K562 (cell line): ENCODE results near the gene INSIG1. TPM values are rescaled to one million over a fixed set of nuclear protein-coding genes. Genes with fewer than 3 reads are reported as not detected.

Source experiments
- ATAC-seq: fragments of 200-7000 bp; cut with Tn5 transposase; 3 replicates; pipeline ENCODE4 v1.9.1; 2020; ENCODE audit warnings: moderate library complexity
- BruUV-seq: library from RNA; stranded (reverse); fragments of 400-500 nt; replicated peaks from 2 replicates; lab custom pipeline; 2021; lab: Mats Ljungman, UMichigan
- CTCF ChIA-PET: fragments of 300-600 bp; formaldehyde crosslinking; extraction: SDS; loops from one replicate; lab custom pipeline; 2021; ENCODE audit warnings: low intra/inter-chr PET ratio; lab: Yijun Ruan, JAX
- POLR2A ChIA-PET: fragments of 300-600, 350-650 bp; sonication (Branson Sonifier 250); formaldehyde crosslinking; extraction: SDS; loops from one replicate; lab custom pipeline; 2021; ENCODE audit warnings: antibody characterized with exemption, inconsistent platforms; lab: Yijun Ruan, JAX
- DNase-seq, 4 experiments: peaks; one replicate each; pipeline versions ENCODE4 v3.0.0 to v3.0.0-alpha.2; 2011 to 2018; ENCODE audit warnings: low spot score in 3 of 4, mixed read lengths in 3 of 4; ENCODE audit errors: extremely low read depth in 1 of 4
- FAIRE-seq: peaks from 2 replicates; lab custom pipeline; 2011; peaks lifted over from hg19 to GRCh38; lab: Jason Lieb, UNC
- H2AFZ ChIP-seq: 2 replicates; pipeline ENCODE4 v1.6.0; 2011; ENCODE audit warnings: low read depth, low read length, control low read depth, inconsistent platforms
- H3K27ac ChIP-seq: fragments of 200-600 bp; 3 replicates; pipeline ENCODE4 v1.8.0; 2011; ENCODE audit warnings: low read depth, mild to moderate bottlenecking, control low read depth, inconsistent platforms, low read length, moderate library complexity, mixed read lengths; ENCODE audit errors: extremely low read depth
- H3K27me3 ChIP-seq, 2 experiments: fragments of 300-600 bp in 1 of 2; 2 replicates in 1 of 2; 3 replicates in 1 of 2; pipeline versions ENCODE4 v1.6.0 to v1.8.0; 2011; ENCODE audit warnings: inconsistent platforms in 2 of 2, low read length in 2 of 2, mild to moderate bottlenecking in 1 of 2, mixed read lengths in 1 of 2, moderate library complexity in 1 of 2; ENCODE audit not compliant: control insufficient read depth in 2 of 2, insufficient read depth in 2 of 2
- H3K36me3 ChIP-seq: fragments of 300-600 bp; 3 replicates; pipeline ENCODE4 v1.8.0; 2011; ENCODE audit warnings: mild to moderate bottlenecking, low read length, inconsistent platforms; ENCODE audit not compliant: control insufficient read depth, insufficient read depth
- H3K4me1 ChIP-seq, 2 experiments: fragments of 200-600 bp in 1 of 2; replicated peaks in 1 of 2; 2 replicates in 1 of 2; 3 replicates in 1 of 2; pipeline versions ENCODE4 v1.5.1 to v1.8.0; 2011; ENCODE audit warnings: inconsistent platforms in 2 of 2, low read length in 2 of 2, mild to moderate bottlenecking in 1 of 2, mixed read lengths in 1 of 2, moderate library complexity in 1 of 2; ENCODE audit not compliant: control insufficient read depth in 2 of 2, insufficient read depth in 2 of 2
- H3K4me2 ChIP-seq: 2 replicates; pipeline ENCODE4 v1.6.1; 2011; ENCODE audit warnings: low read length, control low read depth, inconsistent platforms, mixed read lengths; ENCODE audit not compliant: insufficient read depth
- H3K4me3 ChIP-seq: fragments of 200-600 bp; sonication (generic), shearing (Covaris generic); 2 replicates; pipeline ENCODE4 v1.5.1; 2016; ENCODE audit warnings: control low read depth, inconsistent platforms
- H3K79me2 ChIP-seq: fragments of 200-600 bp; 3 replicates; pipeline ENCODE4 v1.8.0; 2011; ENCODE audit warnings: low read length, inconsistent platforms; ENCODE audit not compliant: control insufficient read depth, insufficient read depth
- H3K9ac ChIP-seq, 2 experiments: 2 replicates each; pipeline versions ENCODE4 v1.6.0 to v1.6.1; 2011; ENCODE audit warnings: low read depth in 2 of 2, low read length in 2 of 2, control low read depth in 1 of 2, inconsistent platforms in 1 of 2, mild to moderate bottlenecking in 1 of 2, mixed read lengths in 1 of 2; ENCODE audit not compliant: insufficient read depth in 1 of 2
- H3K9me1 ChIP-seq: one replicate; pipeline ENCODE4 v1.6.0; 2011; ENCODE audit warnings: inconsistent platforms, mild to moderate bottlenecking, low read length, moderate library complexity; ENCODE audit not compliant: control insufficient read depth, insufficient read depth
- H3K9me3 ChIP-seq: replicated peaks from 2 replicates; pipeline ENCODE4 v1.5.1; 2011; ENCODE audit warnings: low read depth, low read length, inconsistent platforms; ENCODE audit not compliant: control insufficient read depth, insufficient read depth
- H4K20me1 ChIP-seq: replicated peaks from 2 replicates; pipeline ENCODE4 v1.6.1; 2011; ENCODE audit warnings: low read length, inconsistent platforms, mixed read lengths; ENCODE audit not compliant: control insufficient read depth, insufficient read depth
- CGGBP1 ChIP-seq: fragments of 250-450 bp; sonication (Bioruptor Pico); IDR thresholded peaks from 2 replicates; pipeline ENCODE4 v1.9.0; 2021; ENCODE audit warnings: mild to moderate bottlenecking
- ETS1 ChIP-seq: conservative IDR thresholded peaks from 2 replicates; pipeline ENCODE4 v1.6.1; 2011; ENCODE audit warnings: low read depth, mild to moderate bottlenecking, low read length; ENCODE audit not compliant: control insufficient read depth
- FOSL1 ChIP-seq: fragments of 200-800 bp; sonication (Bioruptor generic); conservative IDR thresholded peaks from 2 replicates; pipeline ENCODE4 v1.6.1; 2016; ENCODE audit warnings: missing genetic modification characterization, missing compliant biosample characterization
- FOXK2 ChIP-seq, 2 experiments: fragments of 450-650 bp; IDR thresholded peaks in 1 of 2; conservative IDR thresholded peaks in 1 of 2; 2 replicates each; pipeline ENCODE4 v1.6.1; 2016; ENCODE audit warnings: low read depth in 2 of 2, mild to moderate bottlenecking in 1 of 2
- HBP1 ChIP-seq: fragments of 450-650 bp; formaldehyde crosslinking; IDR thresholded peaks from 2 replicates; pipeline ENCODE4 v1.4.0; 2022; ENCODE audit warnings: missing genetic modification characterization
- HDAC1 ChIP-seq, 2 experiments: fragments of 450-650 bp; IDR thresholded peaks; 2 replicates each; pipeline ENCODE4 v1.6.1; 2016 to 2017; ENCODE audit warnings: inconsistent platforms in 1 of 2, mild to moderate bottlenecking in 1 of 2, moderate library complexity in 1 of 2
- MECOM ChIP-seq: fragments of 250-450 bp; sonication (Bioruptor Pico); IDR thresholded peaks from 2 replicates; pipeline ENCODE4 v1.8.0; 2022; ENCODE audit warnings: inconsistent platforms
- POLR2AphosphoS2 ChIP-seq: IDR thresholded peaks from 2 replicates; pipeline ENCODE4 v1.6.1; 2012; ENCODE audit warnings: low read length, improper control_type of control experiment
- POLR2AphosphoS5 ChIP-seq: IDR thresholded peaks from 2 replicates; pipeline ENCODE4 v1.6.1; 2011; ENCODE audit warnings: mild to moderate bottlenecking, low read depth, low read length, moderate library complexity; ENCODE audit not compliant: control insufficient read depth, insufficient read depth
- RNF219 ChIP-seq: fragments of 250-450 bp; sonication (Bioruptor Pico); IDR thresholded peaks from 2 replicates; pipeline ENCODE4 v1.5.0; 2022; ENCODE audit warnings: mild to moderate bottlenecking
- SAP30 ChIP-seq: fragments of 200-600 bp; sonication (generic); IDR thresholded peaks from 2 replicates; pipeline ENCODE4 v1.6.1; 2012; ENCODE audit warnings: borderline replicate concordance, low read depth, mild to moderate bottlenecking, moderate library complexity, low read length, control low read depth, inconsistent platforms; ENCODE audit not compliant: insufficient read depth, poor library complexity, severe bottlenecking
- SIN3A ChIP-seq, 2 experiments: fragments of 150-350 bp in 1 of 2; IDR thresholded peaks; 2 replicates each; pipeline ENCODE4 v1.6.1; 2011 to 2016; ENCODE audit warnings: borderline replicate concordance in 2 of 2, low read depth in 2 of 2, low read length in 2 of 2, mild to moderate bottlenecking in 2 of 2, moderate library complexity in 2 of 2; ENCODE audit not compliant: control insufficient read depth in 1 of 2
- SUPT5H ChIP-seq: fragments of 450-650 bp; IDR thresholded peaks from 2 replicates; pipeline ENCODE4 v1.6.1; 2016
- ZBED1 ChIP-seq: IDR thresholded peaks from 2 replicates; pipeline ENCODE4 v1.6.1; 2014
- ZNF175 ChIP-seq: fragments of 200-800 bp; sonication (Bioruptor generic); IDR thresholded peaks from 2 replicates; pipeline ENCODE4 v1.6.1; 2016; ENCODE audit warnings: low read depth, mild to moderate bottlenecking, missing genetic modification characterization, missing compliant biosample characterization
- WGBS: fragments of 100-300 bp; shearing (Covaris generic); methylation state at CpG from one replicate; pipeline ENCODE4 v1.1.6; 2016; ENCODE audit warnings: low coverage, mixed read lengths; ENCODE audit not compliant: insufficient coverage; ENCODE audit errors: missing lambda C conversion rate; 5-methylcytosine and 5-hydroxymethylcytosine counted together
- in situ Hi-C: fragments of 300-500 bp; cut with MboI; formaldehyde crosslinking; loops from 4 replicates; pipeline ENCODE4 v1.15.0; 2018; ENCODE audit warnings: inconsistent platforms, mixed read lengths
- intact Hi-C: fragments of 100-400 bp; cut with micrococcal nuclease; formaldehyde crosslinking; loops from 2 replicates; pipeline ENCODE4 v1.14.2; 2022
- polyA plus RNA-seq, 8 experiments: library from polyadenylated mRNA; depleted of rRNA in 4 of 8; stranded (reverse) in 5 of 8; unstranded in 3 of 8; fragments of >200 nt; fragmentation: Nextera tagmentation in 2 of 8; fragmentation: Illumina TruSeq in 1 of 8; extraction: Ambion mirVana in 2 of 8; extraction: Trizol in 1 of 8; gene quantifications; 2 replicates each; pipeline versions ENCODE4 v1.2.1 to v1.2.3, GENCODE V29; 2011 to 2014; ENCODE audit warnings: inconsistent platforms in 1 of 8, missing spikeins in 1 of 8
- total RNA-seq, 7 experiments: library from RNA; depleted of rRNA in 6 of 7; stranded (reverse); fragments of >200 nt in 6 of 7; fragmentation: Illumina TruSeq in 2 of 7; extraction: Trizol in 2 of 7; gene quantifications; 2 replicates each; pipeline versions ENCODE4 v1.2.1 to v1.2.3, GENCODE V29; 2011 to 2021; ENCODE audit warnings: low replicate concordance in 1 of 7

INSIG1 gene
- total and polyA plus RNA-seq, 9 of the 15 experiments (the other 6 are each of a cell fraction or from before 2014, with no cell fraction given) = 57.1 to 787 (median 238) TPM

GRCh38 chr7:155299535-155300202 lies 2.0 kb downstream of the INSIG1 start:
- intact Hi-C loops (loop anchor here (2.0 to 5.0 kb wide), 2 partner anchors 109 to 297 kb away; partner anchors contain the start of gene PAXIP1), in situ Hi-C loops (no loop called here)
- POLR2A ChIA-PET = interaction anchor here (0.6 to 3.0 kb wide), 4 partner anchors 8 to 57 kb away, joined by 3 to 18 read pairs (median 6); no protein-coding TSS in a partner anchor
- Histone ChIP-seq H3K79me2 (peaks cover 82% of the 10 kb centered on the region), H3K4me2 (peak overlapping the region; percentile 98), H3K27ac (peak overlapping the region; percentile 47; the same call in 2 of the 3 replicates), H3K4me1 (peaks cover 46 to 47% of the 10 kb centered on the region in 2 experiments), H3K9me1 (peaks cover 12% of the 10 kb centered on the region), H3K36me3 (peaks cover 61% of the 10 kb centered on the region), H3K27me3 (no peaks in the 10 kb centered on the region), H3K9ac (peak overlapping the region; percentile 71 to 94; a peak in 3 of 4 replicates), H3K4me3 (peak overlapping the region; percentile 76), H3K9me3 (no peaks in the 10 kb centered on the region), H4K20me1 (peaks cover 50% of the 10 kb centered on the region), H2AFZ (no peak overlapping the region)
- BruUV-seq = no TSS peak
- CTCF ChIA-PET = no interaction called here
- WGBS = 13% methylated on average over 8 of the region's 8 CpGs
- peak in 1 of 4 experiments; percentile 32 for DNase-seq
- no peak for FAIRE-seq
- ATAC-seq = no peak
- TF ChIP-seq CGGBP1 (CRISPR knock-in tag) (peak; percentile 40; the same call in 1 of the 2 replicates), MECOM (CRISPR knock-in tag) (no peak), POLR2AphosphoS2 (peak; percentile 21; the same call in 1 of the 2 replicates), SUPT5H (0 out of 2 replicates have a peak, but pooled peaks have one; percentile 12), ZBED1 (peak; percentile 82; the same call in 1 of the 2 replicates), RNF219 (CRISPR knock-in tag) (0 out of 2 replicates have a peak, but pooled peaks have one; percentile 22), SAP30 (peak; percentile 62), HBP1 (CRISPR knock-in tag) (no peak), ZNF175 (CRISPR knock-in tag) (no peak), HDAC1 (IDR thresholded peaks at IDR 0.05) (peak in 1 of 2 experiments; percentile 58; a peak in 2 of 4 replicates), FOSL1 (tag) (peak; percentile 36; the same call in 1 of the 2 replicates), POLR2AphosphoS5 (peak; percentile 26; the same call in 1 of the 2 replicates), FOXK2 (conservative IDR thresholded peaks at IDR 0.05 in 1 of 2, IDR thresholded peaks at IDR 0.05 in 1 of 2; ENCODE audit: low read depth in 2 of 2) (0 out of 4 replicates have a peak, but pooled peaks of 1 of the 2 experiments have one; percentile 12), SIN3A (IDR thresholded peaks at IDR 0.05; ENCODE audit: borderline replicate concordance in 2 of 2, control insufficient read depth in 1 of 2, low read depth in 2 of 2, low read length in 2 of 2) (peak in 1 of 2 experiments; percentile 77; a peak in 2 of 4 replicates), ETS1 (0 out of 2 replicates have a peak, but pooled peaks have one; percentile 49)
